H1 (cell line): ENCODE data around the gene PROSER1. TPM values are rescaled to one million over a fixed set of nuclear protein-coding genes. Genes with fewer than 3 reads are reported as not detected.

Experiments
- CTCF ChIA-PET: fragments of 300-600 bp; sonication (Branson Sonifier 250); formaldehyde crosslinking; loops from one replicate; lab custom pipeline; 2021; ENCODE audit not compliant: partially characterized antibody; lab: Charles Lee
- POLR2A ChIA-PET: fragments of 300-600 bp; sonication (Branson Sonifier 250); formaldehyde crosslinking; loops from one replicate; lab custom pipeline; 2021; ENCODE audit warnings: inconsistent platforms; ENCODE audit not compliant: partially characterized antibody; lab: Charles Lee
- DNase-seq, 2 experiments: peaks; one replicate each; pipeline versions ENCODE4 v3.0.0 to v3.0.0-alpha.2; 2010 to 2022; ENCODE audit warnings: low spot score in 2 of 2, low read depth in 1 of 2, mixed read lengths in 1 of 2
- FAIRE-seq: peaks from 2 replicates; lab custom pipeline; 2011; peaks lifted over from hg19 to GRCh38; lab: Jason Lieb, UNC
- H2AFZ ChIP-seq: 2 replicates; pipeline ENCODE4 v1.8.1; 2012; ENCODE audit warnings: low read length, inconsistent platforms
- H2AK5ac ChIP-seq: 2 replicates; pipeline ENCODE4 v1.6.1; 2013; ENCODE audit warnings: low read depth, low read length
- H2BK120ac ChIP-seq: replicated peaks from 2 replicates; pipeline ENCODE3; 2013; ENCODE audit warnings: low read depth, low read length, inconsistent platforms
- H2BK12ac ChIP-seq: 2 replicates; pipeline ENCODE4 v1.6.1; 2013; ENCODE audit warnings: low read depth, low read length
- H2BK15ac ChIP-seq: 2 replicates; pipeline ENCODE4 v1.6.1; 2013; ENCODE audit warnings: low read length
- H2BK20ac ChIP-seq: 2 replicates; pipeline ENCODE4 v1.6.1; 2013; ENCODE audit warnings: low read length
- H2BK5ac ChIP-seq: 2 replicates; pipeline ENCODE4 v1.6.1; 2013; ENCODE audit warnings: low read depth, low read length
- H3K14ac ChIP-seq: 2 replicates; pipeline ENCODE4 v1.6.1; 2013; ENCODE audit warnings: inconsistent platforms; ENCODE audit not compliant: insufficient read length
- H3K18ac ChIP-seq: 2 replicates; pipeline ENCODE4 v1.6.1; 2013; ENCODE audit warnings: low read length; ENCODE audit errors: extremely low read depth
- H3K23ac ChIP-seq: 2 replicates; pipeline ENCODE4 v1.6.1; 2013; ENCODE audit warnings: inconsistent platforms; ENCODE audit not compliant: insufficient read length
- H3K23me2 ChIP-seq: 2 replicates; pipeline ENCODE4 v1.6.1; 2013; ENCODE audit warnings: low read depth, low read length
- H3K27ac ChIP-seq: 2 replicates; pipeline ENCODE4 v1.6.1; 2011; ENCODE audit warnings: low read depth, low read length, inconsistent platforms
- H3K27me3 ChIP-seq, 4 experiments: replicated peaks in 1 of 4; 1 replicate in 1 of 4; 2 replicates in 3 of 4; pipeline versions ENCODE4 v1.6.1 to v1.8.1; 2011 to 2013; ENCODE audit warnings: low read length in 3 of 4, mild to moderate bottlenecking in 3 of 4, inconsistent platforms in 2 of 4, mixed read lengths in 2 of 4, moderate library complexity in 1 of 4; ENCODE audit not compliant: control insufficient read depth in 3 of 4, insufficient read depth in 3 of 4; ENCODE audit errors: extremely low read depth in 1 of 4
- H3K36me3 ChIP-seq, 4 experiments: 2 replicates each; pipeline versions ENCODE4 v1.6.1 to v1.8.1; 2011 to 2013; ENCODE audit warnings: mild to moderate bottlenecking in 4 of 4, low read length in 3 of 4, moderate library complexity in 2 of 4, control low read depth in 1 of 4, inconsistent platforms in 1 of 4; ENCODE audit not compliant: insufficient read depth in 4 of 4, control insufficient read depth in 2 of 4
- H3K4ac ChIP-seq: replicated peaks from 2 replicates; pipeline ENCODE3; 2013; ENCODE audit warnings: low read length, low read depth, mixed read lengths, inconsistent platforms; ENCODE audit not compliant: insufficient read length
- H3K4me1 ChIP-seq, 4 experiments: replicated peaks in 1 of 4; 1 replicate in 1 of 4; 2 replicates in 3 of 4; pipeline versions ENCODE4 v1.6.1 to v1.8.1; 2011 to 2013; ENCODE audit warnings: low read length in 3 of 4, inconsistent platforms in 2 of 4, mixed read lengths in 1 of 4; ENCODE audit not compliant: insufficient read depth in 4 of 4, control insufficient read depth in 3 of 4
- H3K4me2 ChIP-seq, 2 experiments: 2 replicates each; pipeline versions ENCODE4 v1.6.1 to v1.8.1; 2011 to 2013; ENCODE audit warnings: low read depth in 2 of 2, low read length in 2 of 2, control low read depth in 1 of 2, inconsistent platforms in 1 of 2, mild to moderate bottlenecking in 1 of 2; ENCODE audit not compliant: insufficient read depth in 1 of 2
- H3K4me3 ChIP-seq, 4 experiments: fragments of 200-600, 300-600 bp in 1 of 4; sonication (generic), shearing (Covaris generic), sonication (Bioruptor Twin) in 1 of 4; 2 replicates each; pipeline versions ENCODE4 v1.5.1 to v1.8.1; 2011 to 2016; ENCODE audit warnings: low read length in 4 of 4, low read depth in 3 of 4, control low read depth in 2 of 4, inconsistent platforms in 2 of 4, mild to moderate bottlenecking in 2 of 4, mixed read lengths in 1 of 4, moderate library complexity in 1 of 4; ENCODE audit not compliant: insufficient read depth in 2 of 4; ENCODE audit errors: extremely low read depth in 1 of 4
- H3K56ac ChIP-seq: replicated peaks from 2 replicates; pipeline ENCODE3; 2013; ENCODE audit warnings: low read depth, mild to moderate bottlenecking, mixed read lengths, low read length, inconsistent platforms; ENCODE audit not compliant: insufficient read length
- H3K79me1 ChIP-seq: 2 replicates; pipeline ENCODE4 v1.6.1; 2013; ENCODE audit warnings: low read depth, low read length, control low read depth
- H3K79me2 ChIP-seq, 2 experiments: 2 replicates each; pipeline versions ENCODE4 v1.6.1 to v1.8.1; 2012 to 2013; ENCODE audit warnings: low read length in 2 of 2, mild to moderate bottlenecking in 2 of 2, inconsistent platforms in 1 of 2; ENCODE audit not compliant: insufficient read depth in 2 of 2, control insufficient read depth in 1 of 2
- H3K9ac ChIP-seq, 4 experiments: replicated peaks in 1 of 4; 1 replicate in 1 of 4; 2 replicates in 3 of 4; pipeline versions ENCODE4 v1.6.1 to v1.8.1; 2011 to 2013; ENCODE audit warnings: low read depth in 3 of 4, low read length in 3 of 4, control low read depth in 2 of 4, mild to moderate bottlenecking in 2 of 4, moderate library complexity in 2 of 4, inconsistent platforms in 1 of 4; ENCODE audit errors: extremely low read depth in 1 of 4
- H3K9me3 ChIP-seq, 2 experiments: 2 replicates each; pipeline versions ENCODE4 v1.6.1 to v1.8.1; 2012 to 2013; ENCODE audit warnings: mild to moderate bottlenecking in 2 of 2, moderate library complexity in 2 of 2, control low read depth in 1 of 2, inconsistent platforms in 1 of 2, low read depth in 1 of 2, low read length in 1 of 2, mixed read lengths in 1 of 2; ENCODE audit not compliant: insufficient read depth in 2 of 2
- H4K20me1 ChIP-seq, 2 experiments: replicated peaks in 1 of 2; 2 replicates each; pipeline versions ENCODE3 to v1.8.1; 2011 to 2013; ENCODE audit warnings: inconsistent platforms in 2 of 2, low read length in 2 of 2, mild to moderate bottlenecking in 1 of 2; ENCODE audit not compliant: insufficient read depth in 2 of 2, control insufficient read depth in 1 of 2
- H4K5ac ChIP-seq: 2 replicates; pipeline ENCODE4 v1.6.1; 2013; ENCODE audit warnings: low read length, low read depth, mixed read lengths, inconsistent platforms; ENCODE audit not compliant: insufficient read length
- H4K8ac ChIP-seq: 2 replicates; pipeline ENCODE4 v1.8.0; 2013; ENCODE audit warnings: mild to moderate bottlenecking, moderate library complexity, low read length, inconsistent platforms; ENCODE audit not compliant: insufficient read depth; ENCODE audit errors: extremely low read depth
- H4K91ac ChIP-seq: replicated peaks from 2 replicates; pipeline ENCODE3; 2013; ENCODE audit warnings: low read length, mixed read lengths, inconsistent platforms; ENCODE audit not compliant: insufficient read length
- CEBPB ChIP-seq: IDR thresholded peaks from 2 replicates; pipeline ENCODE4 v1.6.1; 2012; ENCODE audit warnings: low read depth, low read length
- CTCF ChIP-seq, 3 experiments: IDR thresholded peaks; 1 replicate in 2 of 3; 2 replicates in 1 of 3; pipeline versions ENCODE4 v1.5.1 to v1.6.1; 2011; ENCODE audit warnings: low read length in 3 of 3, mild to moderate bottlenecking in 3 of 3, inconsistent platforms in 2 of 3, low read depth in 1 of 3, moderate library complexity in 1 of 3; ENCODE audit not compliant: insufficient read depth in 1 of 3; ENCODE audit errors: control extremely low read depth in 1 of 3
- NRF1 ChIP-seq: IDR thresholded peaks from 2 replicates; pipeline ENCODE4 v1.6.1; 2011; ENCODE audit warnings: mild to moderate bottlenecking, low read depth, low read length, improper control_type of control experiment
- PHF8 ChIP-seq: fragments of 200-600 bp; sonication (generic); conservative IDR thresholded peaks from 2 replicates; pipeline ENCODE4 v1.7.1; 2012; ENCODE audit warnings: low read depth, mild to moderate bottlenecking, inconsistent platforms, low read length, moderate library complexity
- RNF2 ChIP-seq: fragments of 200-900, 300-1000 bp; sonication (generic); IDR thresholded peaks from 2 replicates; pipeline ENCODE4 v1.7.1; 2016; ENCODE audit warnings: borderline replicate concordance, low read depth, mild to moderate bottlenecking, antibody characterized with exemption, low read length; ENCODE audit not compliant: poor library complexity, severe bottlenecking; ENCODE audit errors: missing control alignments
- polyA plus RNA-seq, 7 experiments: library from polyadenylated mRNA; depleted of rRNA in 3 of 7; stranded (reverse) in 5 of 7; unstranded in 2 of 7; fragments of >200 nt in 5 of 7; fragments of 200-250 nt in 2 of 7; gene quantifications; 1 replicate in 5 of 7; 2 replicates in 1 of 7; 4 replicates in 1 of 7; pipeline versions ENCODE4 v1.2.1 to v1.2.3, GENCODE V29; 2011 to 2013; ENCODE audit warnings: missing spikeins in 2 of 7, mixed read lengths in 2 of 7
- total RNA-seq: library from RNA; stranded (reverse); fragmentation: NEBNext Ultra II Directional; extraction: Animal tissue kit (Norgen Biotek cat#: 25700); gene quantifications from 2 replicates; pipeline ENCODE4 v1.2.1, GENCODE V29; 2021
- TF ChIP-seq, protein P1 (sequence below): IDR thresholded peaks from 2 replicates; pipeline ENCODE4 v1.6.1; 2012; ENCODE audit warnings: inconsistent platforms

PROSER1 gene
- total and polyA plus RNA-seq, 2 of the 8 experiments (the other 6 are each of a cell fraction or from before 2014, with no cell fraction given): 99.2 to 116 TPM

- Histone ChIP-seq H3K23ac (no peak overlapping the region), H4K5ac (peak overlapping the region; percentile 28), H3K36me3 (peaks cover 12 to 92% (median 34%) of the 10 kb centered on the region in 4 experiments), H2AFZ (no peak overlapping the region), H4K8ac (no peak overlapping the region), H3K18ac (peak overlapping the region; percentile 20), H3K9me3 (no peaks in the 10 kb centered on the region), H2BK12ac (peak overlapping the region; percentile 89), H3K27me3 (no peaks in the 10 kb centered on the region), H2BK5ac (peak overlapping the region; percentile 60), H3K4me1 (peaks cover 10 to 25% (median 17%) of the 10 kb centered on the region in 4 experiments; a peak in 5 of 7 replicates), H3K4ac (no peak overlapping the region), H2BK120ac (no peak overlapping the region), H3K23me2 (no peaks in the 10 kb centered on the region), H3K4me2 (peak overlapping the region; percentile 52 to 56), H4K20me1 (no peaks in the 10 kb centered on the region), H3K79me2 (peaks cover 0 to 25% of the 10 kb centered on the region in 2 experiments; a peak in 2 of 4 replicates), H3K4me3 (peak overlapping the region in 2 of 4 experiments; percentile 0 to 30; a peak in 1 of 8 replicates), H3K27ac (peak overlapping the region; percentile 76), H3K9ac (peak overlapping the region in 1 of 4 experiments; percentile 24; a peak in 1 of 7 replicates), H3K14ac (no peak overlapping the region), H2AK5ac (no peak overlapping the region; the same call in 1 of the 2 replicates), H3K79me1 (no peaks in the 10 kb centered on the region), H3K56ac (no peak overlapping the region), H2BK20ac (peak overlapping the region; percentile 17; the same call in 1 of the 2 replicates), H4K91ac (peak overlapping the region; percentile 63), H2BK15ac (no peak overlapping the region)
- FAIRE-seq (peak; percentile 28), DNase-seq (no peak)
- POLR2A ChIA-PET: interaction anchor here (0.9 to 8.0 kb wide), 4 partner anchors 8 to 16 kb away, joined by 4 to 73 read pairs (median 18); partner anchors contain the start of genes NHLRC3 and PROSER1
- CTCF ChIA-PET: interaction anchor here (1.6 to 1.7 kb wide), 3 partner anchors 9 to 12 kb away, joined by 4 to 7 read pairs (median 7); no protein-coding TSS in a partner anchor
- TF ChIP-seq RNF2: no peak
- peak; percentile 23; the same call in 1 of the 2 replicates for TF ChIP-seq CEBPB
- TF ChIP-seq PHF8: no peak
- TF ChIP-seq, protein P1, sequence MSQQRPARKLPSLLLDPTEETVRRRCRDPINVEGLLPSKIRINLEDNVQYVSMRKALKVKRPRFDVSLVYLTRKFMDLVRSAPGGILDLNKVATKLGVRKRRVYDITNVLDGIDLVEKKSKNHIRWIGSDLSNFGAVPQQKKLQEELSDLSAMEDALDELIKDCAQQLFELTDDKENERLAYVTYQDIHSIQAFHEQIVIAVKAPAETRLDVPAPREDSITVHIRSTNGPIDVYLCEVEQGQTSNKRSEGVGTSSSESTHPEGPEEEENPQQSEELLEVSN: 0 out of 2 replicates have a peak, but pooled peaks have one; percentile 16
- no peak for TF ChIP-seq NRF1
- no peak for TF ChIP-seq CTCF (IDR thresholded peaks at IDR 0.05; ENCODE audit: control extremely low read depth in 1 of 3, insufficient read depth in 1 of 3, low read depth in 1 of 3, low read length in 3 of 3)
Observed at GRCh38 chr13:39023761-39024160, 14.1 kb downstream of the PROSER1 start.
